Measurements from ENCODE around the gene PAX2. TPM values are rescaled to one million over a fixed set of nuclear protein-coding genes. Genes with fewer than 3 reads are reported as not detected.

The PAX2 gene
- total RNA-seq, 1 donor from 2014 or later = not detected

DNA sequence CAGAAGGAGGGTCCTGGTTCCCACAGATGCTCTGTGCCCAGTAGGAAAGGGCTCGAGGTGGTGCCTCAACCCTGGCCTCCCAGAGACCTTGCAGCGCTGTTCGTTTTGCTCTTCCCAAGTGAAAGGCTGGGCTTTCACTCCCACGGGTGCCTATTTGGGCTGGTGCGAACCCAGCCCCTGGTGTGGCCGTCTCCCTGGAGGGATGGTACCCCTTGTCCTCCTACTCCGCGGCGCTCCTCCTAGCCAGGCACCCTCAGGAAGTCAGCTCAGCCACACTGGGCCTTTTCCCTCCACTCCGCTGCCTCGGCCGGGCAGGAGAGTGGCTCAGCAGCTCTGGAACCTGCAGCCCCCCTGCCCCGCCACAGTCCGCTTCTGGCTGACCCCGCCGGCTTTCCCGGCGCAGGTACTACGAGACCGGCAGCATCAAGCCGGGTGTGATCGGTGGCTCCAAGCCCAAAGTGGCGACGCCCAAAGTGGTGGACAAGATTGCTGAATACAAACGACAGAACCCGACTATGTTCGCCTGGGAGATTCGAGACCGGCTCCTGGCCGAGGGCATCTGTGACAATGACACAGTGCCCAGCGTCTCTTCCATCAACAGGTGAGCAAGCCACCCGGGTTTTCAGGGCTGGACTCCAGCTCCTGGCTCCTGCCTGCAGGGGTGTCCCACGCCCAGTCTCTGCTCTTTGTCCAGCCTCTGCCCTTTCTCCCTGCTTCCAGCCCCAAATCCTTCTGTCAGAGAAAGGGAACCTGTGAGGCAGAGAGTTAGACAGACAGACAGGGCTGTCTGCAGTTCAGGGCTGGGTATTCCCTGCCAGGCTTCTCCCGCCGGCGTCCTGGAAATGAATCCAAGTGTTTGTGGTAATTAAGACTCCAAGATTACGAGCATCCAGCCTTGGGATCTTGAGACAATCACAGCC lies 5.2 kb downstream of the PAX2 start:
- Histone ChIP-seq H3K36me3 (no peaks in the 10 kb centered on the region), H3K27me3 (ENCODE audit: low read depth) (peaks cover 99% of the 10 kb centered on the region), H3K9me3 (no peaks in the 10 kb centered on the region), H3K27ac (no peak overlapping the region), H3K4me3 (no peak overlapping the region), H3K4me1 (peaks cover 12% of the 10 kb centered on the region)
- intact Hi-C loops (cut with DNase I) = no loop called here
- no peak for DNase-seq
- ATAC-seq = no peak
- TF ChIP-seq, protein P1, sequence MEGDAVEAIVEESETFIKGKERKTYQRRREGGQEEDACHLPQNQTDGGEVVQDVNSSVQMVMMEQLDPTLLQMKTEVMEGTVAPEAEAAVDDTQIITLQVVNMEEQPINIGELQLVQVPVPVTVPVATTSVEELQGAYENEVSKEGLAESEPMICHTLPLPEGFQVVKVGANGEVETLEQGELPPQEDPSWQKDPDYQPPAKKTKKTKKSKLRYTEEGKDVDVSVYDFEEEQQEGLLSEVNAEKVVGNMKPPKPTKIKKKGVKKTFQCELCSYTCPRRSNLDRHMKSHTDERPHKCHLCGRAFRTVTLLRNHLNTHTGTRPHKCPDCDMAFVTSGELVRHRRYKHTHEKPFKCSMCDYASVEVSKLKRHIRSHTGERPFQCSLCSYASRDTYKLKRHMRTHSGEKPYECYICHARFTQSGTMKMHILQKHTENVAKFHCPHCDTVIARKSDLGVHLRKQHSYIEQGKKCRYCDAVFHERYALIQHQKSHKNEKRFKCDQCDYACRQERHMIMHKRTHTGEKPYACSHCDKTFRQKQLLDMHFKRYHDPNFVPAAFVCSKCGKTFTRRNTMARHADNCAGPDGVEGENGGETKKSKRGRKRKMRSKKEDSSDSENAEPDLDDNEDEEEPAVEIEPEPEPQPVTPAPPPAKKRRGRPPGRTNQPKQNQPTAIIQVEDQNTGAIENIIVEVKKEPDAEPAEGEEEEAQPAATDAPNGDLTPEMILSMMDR (IDR thresholded peaks at IDR 0.05) = no peak

DNA sequence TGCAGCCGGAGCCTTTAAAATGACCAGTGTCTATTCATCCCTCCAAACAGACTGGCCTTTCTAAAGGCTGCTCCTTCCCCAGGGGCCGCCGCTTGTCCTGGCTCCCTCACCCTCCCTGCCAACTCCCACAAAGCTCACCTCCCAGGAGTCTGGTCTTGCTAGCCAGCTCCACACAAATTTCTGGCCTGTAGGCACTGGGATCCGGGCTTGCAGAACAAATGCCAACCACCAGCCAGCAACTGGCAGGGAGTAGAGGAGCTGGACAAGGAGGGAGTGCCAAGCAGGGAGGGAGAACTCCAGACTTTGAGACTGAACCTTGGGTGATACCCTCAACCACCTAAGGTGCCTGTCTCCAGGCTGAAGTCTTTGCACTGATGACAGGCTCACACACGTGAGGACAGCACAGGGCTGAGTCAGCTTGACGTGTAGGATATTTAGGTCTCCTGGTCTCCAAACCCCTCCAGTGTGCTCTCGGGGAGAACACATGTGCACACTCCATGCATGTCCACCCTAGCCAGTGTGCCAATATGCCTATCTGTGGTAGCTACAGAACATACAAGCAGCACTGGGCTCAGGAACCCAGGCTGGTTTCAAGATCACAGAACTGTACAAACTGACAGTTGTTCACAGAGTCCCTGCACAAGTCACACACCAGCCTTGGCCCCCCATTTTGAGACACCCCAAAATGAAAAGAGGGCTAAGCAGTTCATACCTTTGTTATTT lies 6.0 kb downstream of the PAX2 start:
- Histone ChIP-seq H3K9me3 (no peaks in the 10 kb centered on the region), H3K36me3 (no peaks in the 10 kb centered on the region), H3K27ac (no peak overlapping the region), H3K4me3 (no peak overlapping the region), H3K4me1 (peaks cover 10% of the 10 kb centered on the region), H3K27me3 (ENCODE audit: low read depth) (peaks cover 97% of the 10 kb centered on the region)
- intact Hi-C loops (cut with DNase I) = no loop called here
- ATAC-seq (no peak), DNase-seq (no peak)
- TF ChIP-seq, protein P1 (IDR thresholded peaks at IDR 0.05) = no peak

DNA sequence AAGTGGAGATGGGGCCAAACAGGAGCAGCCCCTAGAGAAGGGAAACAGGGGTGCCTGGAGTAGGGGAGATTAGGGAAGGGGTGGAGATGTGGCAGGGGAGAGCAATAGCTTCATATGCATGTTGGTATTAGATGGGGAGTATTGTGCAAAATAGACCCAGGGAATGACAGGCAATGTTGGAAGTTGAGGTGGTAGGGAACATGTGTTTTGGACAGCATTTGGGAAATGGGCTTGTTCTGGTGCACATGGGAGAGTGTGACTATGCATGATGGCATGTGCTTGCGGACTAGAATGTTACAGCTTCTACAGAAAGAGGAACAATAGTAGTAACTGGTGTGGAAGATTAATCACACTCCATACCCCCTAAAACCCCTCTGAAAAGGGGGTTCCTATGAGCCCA lies 10.4 kb downstream of the PAX2 start:
- peaks cover 86% of the 10 kb centered on the region for H3K27me3 ChIP-seq (ENCODE audit: low read depth)
- no peaks in the 10 kb centered on the region for H3K36me3 ChIP-seq

DNA sequence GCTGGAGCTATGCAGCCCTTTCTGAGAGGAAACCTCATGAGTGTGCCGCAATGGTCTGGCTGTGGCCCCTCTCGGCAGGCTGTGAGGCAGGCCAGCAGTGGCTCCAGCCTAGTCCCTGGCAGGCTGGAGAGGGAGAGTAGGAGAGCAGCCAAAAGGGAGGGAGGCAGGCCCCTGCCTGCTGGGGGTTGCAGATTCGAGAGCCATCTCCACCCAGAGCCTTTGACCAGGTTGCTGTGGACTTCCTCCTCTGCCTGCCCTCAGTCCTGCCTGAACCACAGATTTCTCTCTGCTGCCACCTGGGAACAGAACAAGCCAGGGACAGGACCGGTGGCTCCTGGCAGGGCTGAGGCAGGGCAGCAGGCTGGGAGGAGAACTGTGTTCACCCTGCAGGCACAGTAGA lies 13.9 kb downstream of the PAX2 start:
- Histone ChIP-seq H3K4me1 (no peaks in the 10 kb centered on the region), H3K27ac (no peak overlapping the region), H3K36me3 (no peaks in the 10 kb centered on the region), H3K27me3 (ENCODE audit: low read depth) (peaks cover 70% of the 10 kb centered on the region), H3K4me3 (no peak overlapping the region), H3K9me3 (no peaks in the 10 kb centered on the region)
- ATAC-seq = no peak
- TF ChIP-seq, protein P1 (IDR thresholded peaks at IDR 0.05) = no peak
- no peak for DNase-seq
- intact Hi-C loops (cut with DNase I) = no loop called here

More for the DNA sequence above, 10.4 kb downstream of the PAX2 start:
- TF ChIP-seq, protein P1 (IDR thresholded peaks at IDR 0.05) = no peak
- Histone ChIP-seq H3K4me3 (no peak overlapping the region), H3K4me1 (no peaks in the 10 kb centered on the region), H3K27ac (no peak overlapping the region), H3K9me3 (no peaks in the 10 kb centered on the region)
- intact Hi-C loops (cut with DNase I) = no loop called here
- DNase-seq = no peak
- no peak for ATAC-seq

DNA sequence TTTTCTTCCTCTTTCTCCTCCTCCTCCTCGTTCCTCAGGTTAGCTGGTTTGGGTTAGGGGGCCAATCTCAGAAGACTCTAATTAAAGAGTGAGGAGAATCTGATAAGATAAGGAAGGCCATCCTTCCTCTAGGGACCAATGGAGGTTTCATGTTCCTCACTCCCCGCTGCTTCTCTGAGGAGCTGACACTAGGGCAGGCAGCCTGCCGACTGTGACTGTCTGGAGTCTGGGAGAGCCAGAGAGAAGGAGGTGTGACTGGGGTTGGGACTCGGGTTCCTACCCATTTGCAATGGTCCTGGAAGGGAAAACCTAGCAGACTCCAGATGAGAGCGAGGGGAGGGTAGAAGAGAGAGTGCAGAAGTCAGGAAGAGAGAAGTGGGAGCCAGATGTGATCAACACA lies 15.3 kb downstream of the PAX2 start:
- H3K27me3 ChIP-seq (ENCODE audit: low read depth) = peaks cover 56% of the 10 kb centered on the region
- no peak overlapping the region for H3K4me3 ChIP-seq
- H3K9me3 ChIP-seq = no peaks in the 10 kb centered on the region
- H3K27ac ChIP-seq = no peak overlapping the region
- no peak for DNase-seq
- ATAC-seq = no peak
- H3K4me1 ChIP-seq = no peaks in the 10 kb centered on the region
- no peaks in the 10 kb centered on the region for H3K36me3 ChIP-seq
- intact Hi-C loops (cut with DNase I) = no loop called here
- TF ChIP-seq, protein P1 (IDR thresholded peaks at IDR 0.05) = no peak

All from lower lobe of right lung (tissue), 2 donors.